Stimulated activated naive B cell treated with anti-CD40 and anti-IgM and Interleukin-4, amounts not matched to agents 10 μg/mL and 1 μg/mL and 100 μg/mL, for 72 hours (primary cell): ENCODE measurements around the gene ZNF581.

Source experiments
- ATAC-seq, 2 donors: fragments of 150-1000 bp; cut with Tn5 transposase; replicated peaks; 2 replicates each; pipeline ENCODE4 v1.10.0; 2021; ENCODE audit warnings: moderate library complexity in 1 of 2
- DNase-seq: peaks from one replicate; pipeline ENCODE4 v3.0.0; 2021
- H3K27ac Mint-ChIP-seq: one replicate; pipeline ENCODE4 v1.8.0; 2022; ENCODE audit warnings: mild to moderate bottlenecking, mixed read lengths
- H3K27me3 Mint-ChIP-seq, 2 donors: one replicate each; pipeline ENCODE4 v1.8.0; 2022; ENCODE audit warnings: mixed read lengths in 2 of 2
- H3K36me3 Mint-ChIP-seq, 2 donors: one replicate each; pipeline ENCODE4 v1.8.0; 2022; ENCODE audit warnings: mixed read lengths in 2 of 2, mild to moderate bottlenecking in 1 of 2
- H3K4me1 Mint-ChIP-seq, 2 donors: one replicate each; pipeline ENCODE4 v1.8.0; 2022; ENCODE audit warnings: mixed read lengths in 2 of 2, mild to moderate bottlenecking in 1 of 2
- H3K4me3 Mint-ChIP-seq, 2 donors: one replicate each; pipeline ENCODE4 v1.8.0; 2022; ENCODE audit warnings: mild to moderate bottlenecking in 2 of 2, mixed read lengths in 2 of 2, moderate library complexity in 1 of 2
- H3K9me3 Mint-ChIP-seq, 2 donors: one replicate each; pipeline ENCODE4 v1.8.0; 2022; ENCODE audit warnings: mixed read lengths in 2 of 2, mild to moderate bottlenecking in 1 of 2

Gene ZNF581

GRCh38 chr19:55686311-55687050 is 43.0 kb downstream of the ZNF581 start:
- no peaks in the 10 kb centered on the region for H3K27me3 Mint-ChIP-seq
- H3K36me3 Mint-ChIP-seq, result peaks cover 39 to 65% of the 10 kb centered on the region in 2 donors
- no peak overlapping the region for H3K4me3 Mint-ChIP-seq
- peak overlapping the region; percentile 82 for H3K27ac Mint-ChIP-seq
- peaks cover 26 to 58% of the 10 kb centered on the region in 2 donors for H3K4me1 Mint-ChIP-seq
- DNase-seq (no peak), ATAC-seq (no peak)
- H3K9me3 Mint-ChIP-seq, result no peaks in the 10 kb centered on the region

GRCh38 chr19:55687281-55688201 is 44.1 kb downstream of the ZNF581 start:
- Mint-ChIP-seq H3K9me3 (no peaks in the 10 kb centered on the region), H3K27ac (peak overlapping the region; percentile 25), H3K36me3 (peaks cover 41 to 68% of the 10 kb centered on the region in 2 donors), H3K4me1 (peaks cover 26 to 58% of the 10 kb centered on the region in 2 donors), H3K4me3 (no peak overlapping the region), H3K27me3 (no peaks in the 10 kb centered on the region)
- DNase-seq (no peak), ATAC-seq (no peak)

GRCh38 chr19:55688422-55689218 is 45.2 kb downstream of the ZNF581 start:
- Mint-ChIP-seq H3K36me3 (peaks cover 41 to 66% of the 10 kb centered on the region in 2 donors), H3K4me3 (peak overlapping the region in 1 of 2 donors; percentile 60), H3K9me3 (no peaks in the 10 kb centered on the region), H3K4me1 (peaks cover 25 to 48% of the 10 kb centered on the region in 2 donors), H3K27me3 (no peaks in the 10 kb centered on the region), H3K27ac (peak overlapping the region; percentile 51)
- ATAC-seq, result peak in 1 of 2 donors; percentile 38
- DNase-seq, result no peak

- no peak for ATAC-seq
- Mint-ChIP-seq H3K27me3 (no peaks in the 10 kb centered on the region), H3K9me3 (no peaks in the 10 kb centered on the region), H3K36me3 (peaks cover 41 to 64% of the 10 kb centered on the region in 2 donors), H3K27ac (peak overlapping the region; percentile 59), H3K4me3 (no peak overlapping the region), H3K4me1 (peaks cover 23 to 47% of the 10 kb centered on the region in 2 donors)
- no peak for DNase-seq
These were observed 46.1 kb downstream of the ZNF581 start for GRCh38 chr19:55689411-55690108.

- H3K27ac Mint-ChIP-seq, result no peak overlapping the region
- peaks cover 41 to 61% of the 10 kb centered on the region in 2 donors for H3K36me3 Mint-ChIP-seq
- H3K4me3 Mint-ChIP-seq, result no peak overlapping the region
- ATAC-seq, result no peak
- no peak for DNase-seq
- no peaks in the 10 kb centered on the region for H3K9me3 Mint-ChIP-seq
- H3K4me1 Mint-ChIP-seq, result peaks cover 23 to 46% of the 10 kb centered on the region in 2 donors
- no peaks in the 10 kb centered on the region for H3K27me3 Mint-ChIP-seq
These were observed 46.8 kb downstream of the ZNF581 start for GRCh38 chr19:55690109-55690768.

GRCh38 chr19:55690769-55691545 is 47.5 kb downstream of the ZNF581 start:
- peak overlapping the region; percentile 28 for H3K27ac Mint-ChIP-seq

GRCh38 chr19:55691561-55692481 is 48.4 kb downstream of the ZNF581 start:
- DNase-seq (no peak), ATAC-seq (no peak)
- no peaks in the 10 kb centered on the region for H3K27me3 Mint-ChIP-seq
- H3K4me1 Mint-ChIP-seq, result peaks cover 12 to 36% of the 10 kb centered on the region in 2 donors
- H3K9me3 Mint-ChIP-seq, result no peaks in the 10 kb centered on the region
- peaks cover 46 to 62% of the 10 kb centered on the region in 2 donors for H3K36me3 Mint-ChIP-seq
- no peak overlapping the region for H3K4me3 Mint-ChIP-seq
- no peak overlapping the region for H3K27ac Mint-ChIP-seq

More at GRCh38 chr19:55690769-55691545, 47.5 kb downstream of the ZNF581 start:
- H3K36me3 Mint-ChIP-seq, result peaks cover 43 to 62% of the 10 kb centered on the region in 2 donors
- no peaks in the 10 kb centered on the region for H3K27me3 Mint-ChIP-seq
- DNase-seq (no peak), ATAC-seq (no peak)
- H3K4me3 Mint-ChIP-seq, result no peak overlapping the region
- H3K9me3 Mint-ChIP-seq, result no peaks in the 10 kb centered on the region
- peaks cover 19 to 39% of the 10 kb centered on the region in 2 donors for H3K4me1 Mint-ChIP-seq

- Mint-ChIP-seq H3K4me3 (no peak overlapping the region), H3K27me3 (no peaks in the 10 kb centered on the region), H3K4me1 (peaks cover 6 to 28% of the 10 kb centered on the region in 2 donors), H3K27ac (no peak overlapping the region), H3K36me3 (peaks cover 49 to 65% of the 10 kb centered on the region in 2 donors), H3K9me3 (no peaks in the 10 kb centered on the region)
- DNase-seq (no peak), ATAC-seq (no peak)
These were observed 49.2 kb downstream of the ZNF581 start for GRCh38 chr19:55692681-55693081.

- peaks cover 52 to 64% of the 10 kb centered on the region in 2 donors for H3K36me3 Mint-ChIP-seq
These were observed 50.0 kb downstream of the ZNF581 start for GRCh38 chr19:55693336-55693974.

GRCh38 chr19:55694241-55694655 is 50.8 kb downstream of the ZNF581 start:
- no peak for DNase-seq
- H3K4me3 Mint-ChIP-seq, result no peak overlapping the region
- H3K9me3 Mint-ChIP-seq, result no peaks in the 10 kb centered on the region
- peaks cover 52 to 63% of the 10 kb centered on the region in 2 donors for H3K36me3 Mint-ChIP-seq
- H3K27ac Mint-ChIP-seq, result peak overlapping the region; percentile 47
- ATAC-seq, result no peak
- no peaks in the 10 kb centered on the region for H3K27me3 Mint-ChIP-seq
- H3K4me1 Mint-ChIP-seq, result peaks cover 2 to 13% of the 10 kb centered on the region in 2 donors

More at GRCh38 chr19:55693336-55693974, 50.0 kb downstream of the ZNF581 start:
- Mint-ChIP-seq H3K27me3 (no peaks in the 10 kb centered on the region), H3K4me1 (peaks cover 2 to 21% of the 10 kb centered on the region in 2 donors), H3K27ac (no peak overlapping the region), H3K9me3 (no peaks in the 10 kb centered on the region), H3K4me3 (no peak overlapping the region)
- DNase-seq (no peak), ATAC-seq (no peak)
